K562 (cell line): Measurements from ENCODE around the gene FBXO17. TPM values are rescaled to one million over a fixed set of nuclear protein-coding genes. Genes with fewer than 3 reads are reported as not detected.

ENCODE experiments used
- ERF ChIP-seq: fragments of 450-650 bp; formaldehyde crosslinking; IDR thresholded peaks from 2 replicates; pipeline ENCODE4 v1.4.0; 2020; ENCODE audit warnings: mild to moderate bottlenecking, mixed read lengths
- FIP1L1 ChIP-seq: fragments of 200-400 bp; formaldehyde crosslinking; IDR thresholded peaks from 2 replicates; pipeline ENCODE4 v1.6.1; 2018; ENCODE audit warnings: mild to moderate bottlenecking, low read depth, low read length; ENCODE audit not compliant: poor library complexity, severe bottlenecking
- FOSL1 ChIP-seq: fragments of 200-800 bp; sonication (Bioruptor generic); conservative IDR thresholded peaks from 2 replicates; pipeline ENCODE4 v1.6.1; 2016; ENCODE audit warnings: missing genetic modification characterization, missing compliant biosample characterization
- HDAC6 ChIP-seq: IDR thresholded peaks from 2 replicates; pipeline ENCODE4 v1.6.1; 2012; ENCODE audit warnings: low read depth, mild to moderate bottlenecking, control low read depth, inconsistent platforms, low read length, moderate library complexity
- MYC ChIP-seq, 2 experiments: fragments of 250-450 bp in 1 of 2; sonication (Bioruptor Pico) in 1 of 2; IDR thresholded peaks; 2 replicates each; pipeline versions ENCODE4 v1.5.1 to v1.6.1; 2012 to 2021; ENCODE audit warnings: low read depth in 2 of 2, borderline replicate concordance in 1 of 2, improper control_type of control experiment in 1 of 2, low read length in 1 of 2, mild to moderate bottlenecking in 1 of 2, moderate library complexity in 1 of 2
- NR1H2 ChIP-seq: sonication (generic); formaldehyde crosslinking; IDR thresholded peaks from 2 replicates; pipeline ENCODE4 v1.4.0; 2020; ENCODE audit warnings: mild to moderate bottlenecking, missing genetic modification reagents
- SIRT6 ChIP-seq: IDR thresholded peaks from one replicate; pipeline ENCODE4 v1.6.1; 2012; ENCODE audit warnings: low read depth, mild to moderate bottlenecking, control low read depth, inconsistent platforms, low read length, moderate library complexity
- SRSF1 ChIP-seq: fragments of 200-400 bp; formaldehyde crosslinking; IDR thresholded peaks from 2 replicates; pipeline ENCODE4 v1.6.1; 2017; ENCODE audit warnings: mild to moderate bottlenecking, low read depth, low read length, moderate library complexity
- YY1 ChIP-seq, 3 experiments: IDR thresholded peaks; 2 replicates each; pipeline ENCODE4 v1.6.1; 2011; ENCODE audit warnings: low read length in 2 of 3, mild to moderate bottlenecking in 2 of 3, moderate library complexity in 2 of 3, borderline replicate concordance in 1 of 3, control low read depth in 1 of 3, low read depth in 1 of 3; ENCODE audit not compliant: insufficient read depth in 3 of 3, insufficient replicate concordance in 2 of 3, control insufficient read depth in 1 of 3, insufficient read length in 1 of 3; ENCODE audit errors: extremely low read depth in 1 of 3
- ZNF143 ChIP-seq: sonication (generic); formaldehyde crosslinking; IDR thresholded peaks from 2 replicates; pipeline ENCODE4 v1.9.0; 2022; ENCODE audit warnings: mild to moderate bottlenecking, missing genetic modification reagents
- ZNF589 ChIP-seq: fragments of 200-800 bp; sonication (Bioruptor generic); IDR thresholded peaks from 2 replicates; pipeline ENCODE4 v1.6.1; 2016; ENCODE audit warnings: low read depth, missing genetic modification characterization, missing compliant biosample characterization
- polyA plus RNA-seq, 8 experiments: library from polyadenylated mRNA; depleted of rRNA in 4 of 8; stranded (reverse) in 5 of 8; unstranded in 3 of 8; fragments of >200 nt; fragmentation: Nextera tagmentation in 2 of 8; fragmentation: Illumina TruSeq in 1 of 8; extraction: Ambion mirVana in 2 of 8; extraction: Trizol in 1 of 8; gene quantifications; 2 replicates each; pipeline versions ENCODE4 v1.2.1 to v1.2.3, GENCODE V29; 2011 to 2014; ENCODE audit warnings: inconsistent platforms in 1 of 8, missing spikeins in 1 of 8
- total RNA-seq, 7 experiments: library from RNA; depleted of rRNA in 6 of 7; stranded (reverse); fragments of >200 nt in 6 of 7; fragmentation: Illumina TruSeq in 2 of 7; extraction: Trizol in 2 of 7; gene quantifications; 2 replicates each; pipeline versions ENCODE4 v1.2.1 to v1.2.3, GENCODE V29; 2011 to 2021; ENCODE audit warnings: low replicate concordance in 1 of 7
- TF ChIP-seq, protein P1 (sequence below): fragments of 150-350 bp; IDR thresholded peaks from 2 replicates; pipeline ENCODE4 v1.6.1; 2014; ENCODE audit warnings: low read depth, mild to moderate bottlenecking, low read length, borderline replicate concordance
- TF ChIP-seq, protein P2 (sequence below): fragments of 250-450 bp; sonication (Bioruptor Pico); IDR thresholded peaks from 2 replicates; pipeline ENCODE4 v1.4.0; 2020; ENCODE audit warnings: borderline replicate concordance
- TF ChIP-seq, protein P3 (sequence below): fragments of 450-650 bp; formaldehyde crosslinking; IDR thresholded peaks from 2 replicates; pipeline ENCODE4 v1.4.0; 2022; ENCODE audit warnings: mild to moderate bottlenecking, moderate library complexity
- TF ChIP-seq, protein P4 (sequence below): sonication (generic); formaldehyde crosslinking; IDR thresholded peaks from 2 replicates; pipeline ENCODE4 v1.8.0; 2022; ENCODE audit warnings: mild to moderate bottlenecking, missing genetic modification reagents

The FBXO17 gene
- total and polyA plus RNA-seq, 9 of the 15 experiments (the other 6 are each of a cell fraction or from before 2014, with no cell fraction given), result 4.1 to 27.1 (median 19.0) TPM

- no peak for TF ChIP-seq SRSF1
- TF ChIP-seq, protein P1, sequence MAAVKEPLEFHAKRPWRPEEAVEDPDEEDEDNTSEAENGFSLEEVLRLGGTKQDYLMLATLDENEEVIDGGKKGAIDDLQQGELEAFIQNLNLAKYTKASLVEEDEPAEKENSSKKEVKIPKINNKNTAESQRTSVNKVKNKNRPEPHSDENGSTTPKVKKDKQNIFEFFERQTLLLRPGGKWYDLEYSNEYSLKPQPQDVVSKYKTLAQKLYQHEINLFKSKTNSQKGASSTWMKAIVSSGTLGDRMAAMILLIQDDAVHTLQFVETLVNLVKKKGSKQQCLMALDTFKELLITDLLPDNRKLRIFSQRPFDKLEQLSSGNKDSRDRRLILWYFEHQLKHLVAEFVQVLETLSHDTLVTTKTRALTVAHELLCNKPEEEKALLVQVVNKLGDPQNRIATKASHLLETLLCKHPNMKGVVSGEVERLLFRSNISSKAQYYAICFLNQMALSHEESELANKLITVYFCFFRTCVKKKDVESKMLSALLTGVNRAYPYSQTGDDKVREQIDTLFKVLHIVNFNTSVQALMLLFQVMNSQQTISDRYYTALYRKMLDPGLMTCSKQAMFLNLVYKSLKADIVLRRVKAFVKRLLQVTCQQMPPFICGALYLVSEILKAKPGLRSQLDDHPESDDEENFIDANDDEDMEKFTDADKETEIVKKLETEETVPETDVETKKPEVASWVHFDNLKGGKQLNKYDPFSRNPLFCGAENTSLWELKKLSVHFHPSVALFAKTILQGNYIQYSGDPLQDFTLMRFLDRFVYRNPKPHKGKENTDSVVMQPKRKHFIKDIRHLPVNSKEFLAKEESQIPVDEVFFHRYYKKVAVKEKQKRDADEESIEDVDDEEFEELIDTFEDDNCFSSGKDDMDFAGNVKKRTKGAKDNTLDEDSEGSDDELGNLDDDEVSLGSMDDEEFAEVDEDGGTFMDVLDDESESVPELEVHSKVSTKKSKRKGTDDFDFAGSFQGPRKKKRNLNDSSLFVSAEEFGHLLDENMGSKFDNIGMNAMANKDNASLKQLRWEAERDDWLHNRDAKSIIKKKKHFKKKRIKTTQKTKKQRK, result peak; percentile 74; the same call in 1 of the 2 replicates
- peak; percentile 75 for TF ChIP-seq MYC (IDR thresholded peaks at IDR 0.05; ENCODE audit: low read depth, low read length)
- TF ChIP-seq MYC (CRISPR knock-in tag; IDR thresholded peaks at IDR 0.05; ENCODE audit: borderline replicate concordance, low read depth), result 0 out of 2 replicates have a peak, but pooled peaks have one; percentile 33
- no peak for TF ChIP-seq ZNF589
- no peak for TF ChIP-seq SIRT6
- TF ChIP-seq, protein P2, sequence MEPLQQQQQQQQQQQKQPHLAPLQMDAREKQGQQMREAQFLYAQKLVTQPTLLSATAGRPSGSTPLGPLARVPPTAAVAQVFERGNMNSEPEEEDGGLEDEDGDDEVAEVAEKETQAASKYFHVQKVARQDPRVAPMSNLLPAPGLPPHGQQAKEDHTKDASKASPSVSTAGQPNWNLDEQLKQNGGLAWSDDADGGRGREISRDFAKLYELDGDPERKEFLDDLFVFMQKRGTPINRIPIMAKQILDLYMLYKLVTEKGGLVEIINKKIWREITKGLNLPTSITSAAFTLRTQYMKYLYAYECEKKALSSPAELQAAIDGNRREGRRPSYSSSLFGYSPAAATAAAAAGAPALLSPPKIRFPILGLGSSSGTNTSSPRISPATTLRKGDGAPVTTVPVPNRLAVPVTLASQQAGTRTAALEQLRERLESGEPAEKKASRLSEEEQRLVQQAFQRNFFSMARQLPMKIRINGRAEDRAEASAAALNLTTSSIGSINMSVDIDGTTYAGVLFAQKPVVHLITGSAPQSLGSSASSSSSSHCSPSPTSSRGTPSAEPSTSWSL (CRISPR knock-in tag), result no peak
- no peak for TF ChIP-seq FOSL1
- TF ChIP-seq ERF (CRISPR knock-in tag), result no peak
- TF ChIP-seq, protein P3, sequence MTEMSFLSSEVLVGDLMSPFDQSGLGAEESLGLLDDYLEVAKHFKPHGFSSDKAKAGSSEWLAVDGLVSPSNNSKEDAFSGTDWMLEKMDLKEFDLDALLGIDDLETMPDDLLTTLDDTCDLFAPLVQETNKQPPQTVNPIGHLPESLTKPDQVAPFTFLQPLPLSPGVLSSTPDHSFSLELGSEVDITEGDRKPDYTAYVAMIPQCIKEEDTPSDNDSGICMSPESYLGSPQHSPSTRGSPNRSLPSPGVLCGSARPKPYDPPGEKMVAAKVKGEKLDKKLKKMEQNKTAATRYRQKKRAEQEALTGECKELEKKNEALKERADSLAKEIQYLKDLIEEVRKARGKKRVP (CRISPR knock-in tag), result no peak
- TF ChIP-seq FIP1L1, result no peak
- TF ChIP-seq, protein P4, sequence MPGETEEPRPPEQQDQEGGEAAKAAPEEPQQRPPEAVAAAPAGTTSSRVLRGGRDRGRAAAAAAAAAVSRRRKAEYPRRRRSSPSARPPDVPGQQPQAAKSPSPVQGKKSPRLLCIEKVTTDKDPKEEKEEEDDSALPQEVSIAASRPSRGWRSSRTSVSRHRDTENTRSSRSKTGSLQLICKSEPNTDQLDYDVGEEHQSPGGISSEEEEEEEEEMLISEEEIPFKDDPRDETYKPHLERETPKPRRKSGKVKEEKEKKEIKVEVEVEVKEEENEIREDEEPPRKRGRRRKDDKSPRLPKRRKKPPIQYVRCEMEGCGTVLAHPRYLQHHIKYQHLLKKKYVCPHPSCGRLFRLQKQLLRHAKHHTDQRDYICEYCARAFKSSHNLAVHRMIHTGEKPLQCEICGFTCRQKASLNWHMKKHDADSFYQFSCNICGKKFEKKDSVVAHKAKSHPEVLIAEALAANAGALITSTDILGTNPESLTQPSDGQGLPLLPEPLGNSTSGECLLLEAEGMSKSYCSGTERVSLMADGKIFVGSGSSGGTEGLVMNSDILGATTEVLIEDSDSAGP, result no peak
- TF ChIP-seq NR1H2, result 0 out of 2 replicates have a peak, but pooled peaks have one; percentile 48
- TF ChIP-seq YY1 (IDR thresholded peaks at IDR 0.05; ENCODE audit: borderline replicate concordance in 1 of 3, control insufficient read depth in 1 of 3, extremely low read depth in 1 of 3, insufficient read depth in 3 of 3, insufficient read length in 1 of 3, insufficient replicate concordance in 2 of 3, low read depth in 1 of 3, low read length in 2 of 3), result no peak
- TF ChIP-seq ZNF143, result no peak
- no peak for TF ChIP-seq HDAC6
Observed at GRCh38 chr19:38930776-38931520, 44.6 kb downstream of the FBXO17 start, which contains the start of gene MRPS12 (continued).
